Fibroblast of skin of scalp (primary cell): ENCODE measurements around the gene KIAA0232.
"Not testable (repeated sequence)": the region's sequence is repeated elsewhere in the genome, so short reads cannot be mapped to it uniquely, and the experiment has no call there.

ENCODE experiments used
- DNase-seq: peaks from one replicate; pipeline ENCODE4 v3.0.0-alpha.2; 2013

KIAA0232 gene

DNA sequence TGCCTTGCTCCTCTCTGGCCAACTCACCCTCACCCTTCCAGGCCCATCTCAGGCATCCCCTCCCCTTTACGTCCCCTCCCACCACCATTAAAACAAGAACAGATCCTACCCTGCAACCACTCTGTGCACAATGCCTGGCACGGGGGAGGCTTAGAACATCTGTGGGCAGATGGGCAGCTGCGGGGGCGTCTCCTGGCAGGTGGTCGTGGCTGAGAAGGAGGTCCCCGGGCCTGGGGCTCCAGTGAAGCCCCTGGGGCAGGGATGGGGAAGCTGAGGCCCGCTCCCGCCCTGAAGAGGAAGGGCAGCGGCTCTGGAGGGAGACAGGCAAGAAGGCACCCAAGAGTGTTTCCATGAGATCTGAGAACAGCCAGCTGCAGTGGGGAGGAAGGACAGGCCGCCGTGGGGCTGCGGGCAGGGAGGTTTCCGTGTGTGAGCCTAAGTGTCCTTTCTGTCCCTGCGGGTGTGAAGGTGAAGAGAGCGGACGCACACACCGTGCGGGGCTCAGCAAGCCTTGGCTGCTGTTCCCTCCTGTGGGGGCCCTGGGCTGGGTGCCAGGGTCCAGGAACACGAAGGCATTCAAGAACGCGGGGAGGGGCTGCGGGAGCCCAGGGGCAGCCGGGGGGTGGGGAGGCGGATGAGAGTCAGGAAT, 119.3 kb downstream of the KIAA0232 start:
- no peak for DNase-seq

DNA sequence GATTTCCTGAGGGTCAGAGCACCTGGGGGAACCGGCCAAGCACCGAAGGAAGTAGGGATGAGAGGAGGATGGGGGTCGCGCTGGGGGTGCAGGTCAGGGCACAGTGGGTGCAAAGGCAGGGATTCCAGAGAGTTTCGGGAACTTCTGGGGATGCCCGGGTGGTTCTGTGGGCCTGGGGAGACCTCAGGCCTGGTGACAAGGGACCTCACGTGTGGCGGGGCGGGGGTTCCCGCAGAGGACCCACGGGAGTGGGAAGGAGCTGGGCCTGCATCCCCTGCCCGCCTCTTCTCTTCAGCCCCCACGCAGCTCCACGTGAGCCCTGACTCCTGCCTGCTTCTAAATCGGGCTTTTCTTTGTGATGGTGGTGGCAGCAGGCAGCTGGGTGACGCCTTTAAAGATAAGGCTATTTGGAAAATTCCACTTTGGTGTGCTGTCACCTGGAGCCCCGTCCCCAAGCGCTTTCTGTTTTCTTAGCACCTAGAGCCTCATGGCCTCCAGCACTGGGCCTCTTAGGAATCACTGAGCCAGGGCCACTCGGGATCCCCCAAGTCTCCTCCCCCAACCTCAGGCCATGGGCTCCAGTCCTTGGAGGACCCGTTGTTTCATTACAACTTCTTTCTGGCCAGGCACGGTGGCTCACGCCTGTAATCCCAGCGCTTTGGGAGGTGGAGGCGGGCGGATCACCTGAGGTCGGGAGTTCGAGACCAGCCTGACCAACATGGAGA, 120.0 kb downstream of the KIAA0232 start:
- DNase-seq: no peak

DNA sequence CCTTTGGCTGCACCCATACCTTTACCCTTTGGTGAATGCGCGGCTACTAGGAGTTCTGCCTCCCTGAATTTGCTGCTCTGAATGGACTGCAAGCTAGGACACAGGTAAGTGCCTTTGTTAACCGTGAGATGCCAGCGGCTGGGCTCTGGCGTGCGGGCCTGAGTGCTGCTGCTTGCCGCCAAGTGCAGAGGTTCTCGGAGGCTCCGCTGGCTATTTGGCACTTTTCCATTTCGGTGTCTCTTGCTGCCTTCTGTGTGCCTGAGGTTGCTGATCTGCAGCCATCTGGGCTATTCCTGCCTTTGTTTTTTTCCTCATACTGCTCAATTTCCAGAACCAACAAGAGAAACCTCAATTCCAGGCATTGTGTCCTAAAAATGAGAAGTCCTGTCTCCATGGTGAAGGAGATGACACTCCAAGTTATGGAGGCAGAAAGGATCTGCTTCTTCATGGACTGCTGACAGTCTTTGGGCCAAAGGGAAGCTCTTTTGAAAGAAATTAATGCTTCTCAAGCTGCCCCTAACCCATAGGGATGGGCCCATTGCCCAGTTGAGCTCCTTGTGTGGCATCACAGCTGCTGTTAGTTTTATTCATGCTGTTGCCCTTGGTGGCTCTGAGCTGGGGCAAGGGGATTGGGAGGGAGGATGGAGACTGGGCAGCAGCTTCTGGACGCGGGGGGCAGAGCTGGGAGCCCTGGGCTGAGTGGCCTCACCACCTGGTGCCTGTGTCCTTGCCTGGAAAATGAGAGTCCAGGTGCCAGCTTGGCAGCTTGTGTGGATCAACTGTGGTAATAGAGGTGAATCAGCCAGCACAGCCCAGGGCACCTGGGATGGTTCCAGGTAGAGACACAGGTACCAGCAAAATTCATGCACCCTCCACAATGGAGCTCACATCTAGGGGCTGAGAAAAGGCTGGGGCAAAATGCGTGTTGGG, 123.3 kb downstream of the KIAA0232 start:
- no peak for DNase-seq

DNA sequence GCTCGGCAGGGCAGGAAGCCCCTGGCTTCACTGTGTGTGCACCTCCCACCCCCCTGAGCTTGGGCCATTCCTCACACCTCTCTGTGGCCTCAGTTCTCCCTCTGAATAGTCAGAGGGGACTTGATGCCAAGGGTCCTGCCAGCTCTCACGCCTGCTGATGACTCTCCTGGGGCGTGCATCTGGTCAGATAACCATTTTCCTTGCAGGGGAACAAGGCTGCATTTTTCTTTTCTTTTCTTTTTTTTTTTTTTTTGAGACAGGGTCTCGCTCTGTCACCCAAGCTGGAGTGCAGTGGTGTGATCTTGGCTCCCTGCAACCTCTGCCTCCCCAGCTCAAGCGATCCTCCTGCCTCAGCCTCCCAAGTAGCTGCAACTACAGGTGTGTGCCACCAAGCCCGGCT, 124.0 kb downstream of the KIAA0232 start:
- not testable (repeated sequence) for DNase-seq

DNA sequence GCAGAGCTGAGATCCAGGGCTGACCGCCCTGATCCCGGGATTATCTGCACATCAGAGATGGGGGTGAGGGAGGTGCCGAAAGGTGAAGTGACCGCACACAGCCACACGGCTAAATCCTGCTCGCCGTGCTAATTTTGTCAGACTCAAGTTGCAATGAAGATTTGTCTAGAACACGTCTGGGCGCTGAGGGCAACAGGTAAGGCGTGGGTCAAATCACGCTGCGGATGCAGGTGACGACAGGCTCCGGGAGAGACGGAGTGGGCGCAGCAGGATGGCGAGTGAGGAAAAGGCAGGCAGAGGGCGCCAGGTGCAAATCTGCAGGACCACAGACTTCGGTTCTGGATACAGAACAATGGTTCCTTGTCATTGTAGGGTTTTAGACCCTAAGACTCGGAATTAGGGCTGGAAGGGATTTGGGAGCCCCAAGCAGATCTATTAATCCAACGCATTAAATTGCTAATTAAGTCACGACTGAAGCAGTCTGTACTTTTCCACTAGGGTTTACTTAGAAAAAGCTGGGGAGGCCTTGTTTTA, 125.2 kb downstream of the KIAA0232 start:
- DNase-seq: no peak

DNA sequence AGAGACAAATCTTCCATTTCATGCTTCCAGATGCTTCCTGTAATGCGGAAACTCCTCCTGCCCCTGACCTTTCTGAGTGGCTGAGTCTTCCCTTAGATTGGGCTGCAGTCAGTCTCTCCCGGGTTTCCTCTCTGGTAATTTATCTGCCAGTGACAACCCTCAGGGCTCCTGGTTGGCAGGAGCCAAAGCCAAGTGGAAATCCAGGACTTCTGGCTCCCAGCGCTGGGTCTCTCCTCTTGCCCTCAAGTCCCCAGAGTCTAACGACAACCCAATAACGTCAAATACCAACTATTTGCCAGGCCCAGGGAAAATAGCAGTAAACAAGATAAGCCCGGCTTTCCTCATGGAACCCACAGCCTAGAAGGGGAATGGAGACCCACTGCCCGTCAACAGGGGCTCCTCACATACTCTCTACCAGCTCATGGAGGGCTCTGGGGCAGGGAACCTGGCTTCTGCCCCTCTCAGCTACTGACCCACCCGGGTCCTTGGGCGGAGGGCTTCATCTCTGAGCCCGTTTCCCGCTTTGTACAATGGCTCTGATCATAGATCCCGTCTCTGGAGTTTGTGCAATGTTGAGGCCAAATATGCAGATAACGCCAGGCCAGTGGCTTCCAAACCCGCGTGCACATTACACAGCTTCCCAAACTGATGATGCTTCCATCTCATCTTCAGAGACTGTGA, 126.0 kb downstream of the KIAA0232 start:
- no peak for DNase-seq

DNA sequence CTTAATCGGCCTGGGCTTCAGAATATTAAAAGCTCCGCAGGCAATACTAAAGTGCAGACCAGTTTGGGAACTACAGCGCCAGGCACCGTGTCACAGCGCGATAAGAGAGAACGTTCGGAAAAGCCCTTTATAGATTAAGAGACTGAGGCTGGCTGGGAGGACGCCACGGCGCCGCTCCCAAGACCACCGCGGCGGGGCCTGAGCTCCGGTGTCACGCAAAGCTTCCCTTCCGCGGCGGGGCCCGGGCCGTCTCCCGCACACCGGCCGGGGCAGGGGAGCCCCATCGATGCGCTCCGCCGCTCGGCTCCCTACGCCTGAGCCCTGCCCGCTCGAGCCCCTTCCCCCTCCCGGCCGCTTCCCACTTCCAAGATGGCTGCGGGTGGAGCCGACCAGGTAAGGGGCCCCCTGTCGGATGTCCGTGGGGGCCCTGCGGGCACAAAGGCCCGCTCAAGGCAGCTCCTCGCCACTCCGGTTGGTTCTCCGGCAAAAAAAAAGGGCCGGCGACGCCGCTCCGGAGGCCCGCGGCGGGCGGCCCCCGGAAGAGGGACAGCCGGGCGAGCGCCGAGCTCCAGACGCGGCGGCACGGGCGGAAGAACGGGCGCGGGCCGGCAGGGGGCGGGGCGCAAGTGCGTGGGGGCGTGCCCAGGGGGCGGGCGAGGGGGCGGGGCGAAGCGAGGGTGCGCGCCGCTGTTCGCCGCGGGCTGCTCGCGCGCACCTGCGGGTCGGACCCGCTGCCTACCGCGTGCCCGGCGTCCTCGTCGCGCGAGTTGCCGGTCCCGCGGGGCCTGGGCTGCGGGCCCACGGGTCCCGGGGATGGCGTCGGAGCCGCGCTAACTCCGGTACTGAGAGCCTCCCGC, 126.8 kb downstream of the KIAA0232 start, which contains the start of gene TBC1D14:
TBC1D14 (plus strand) TSS at position 714 of the 857 bp plus-strand sequence. CDS start 13,564 bp downstream, outside the sequence.
- peak; percentile 88 for DNase-seq

DNA sequence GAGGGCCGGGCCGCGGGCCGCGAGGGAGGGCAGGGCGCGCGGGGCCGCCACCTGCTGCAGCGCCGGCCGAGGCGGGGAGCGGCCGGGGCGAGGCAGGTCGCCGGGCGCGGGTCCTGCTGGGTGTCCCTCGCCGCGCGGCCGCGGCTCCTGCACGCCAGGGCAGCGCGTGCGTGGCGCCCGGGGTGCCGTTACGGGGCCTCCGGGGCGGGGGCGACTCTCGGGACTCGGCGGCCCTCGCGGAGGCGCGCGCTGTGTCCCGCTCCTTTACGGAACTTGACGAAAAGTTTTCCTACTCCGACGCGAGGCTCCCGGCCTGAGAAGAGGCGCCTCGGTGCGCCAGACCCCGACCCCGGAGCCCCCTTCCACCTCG, 127.4 kb downstream of the KIAA0232 start:
- no peak for DNase-seq

DNA sequence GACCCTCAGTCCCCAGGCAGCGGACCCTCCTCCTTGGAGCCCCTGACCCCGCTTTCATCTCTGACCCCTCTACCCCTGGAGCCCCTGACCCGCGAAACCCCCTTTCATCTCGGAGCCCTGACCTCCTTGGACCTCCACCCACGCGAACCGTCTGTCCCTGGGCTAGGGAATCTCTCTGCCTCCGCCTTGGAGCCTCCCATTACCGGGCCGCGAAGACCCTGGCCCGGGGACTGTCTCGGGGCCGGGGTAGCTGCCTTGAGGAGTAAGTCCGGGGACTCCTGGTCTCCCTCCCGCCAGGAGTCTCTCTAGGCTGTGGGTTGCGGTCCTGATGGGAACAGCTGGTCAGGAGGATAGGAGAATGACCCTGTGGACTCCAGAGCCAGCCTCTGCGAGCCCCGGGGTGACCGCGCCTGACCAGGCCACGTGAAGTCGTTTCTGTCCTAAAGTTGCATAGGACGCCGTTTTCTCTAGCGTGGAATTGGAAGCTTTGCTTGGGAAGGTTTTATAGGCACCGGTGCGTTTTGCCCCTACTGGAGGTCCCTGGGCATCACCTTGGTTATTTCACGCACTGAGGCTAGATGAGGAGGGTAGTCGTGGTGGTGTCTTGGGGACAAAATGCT, 127.9 kb downstream of the KIAA0232 start:
- DNase-seq: no peak

DNA sequence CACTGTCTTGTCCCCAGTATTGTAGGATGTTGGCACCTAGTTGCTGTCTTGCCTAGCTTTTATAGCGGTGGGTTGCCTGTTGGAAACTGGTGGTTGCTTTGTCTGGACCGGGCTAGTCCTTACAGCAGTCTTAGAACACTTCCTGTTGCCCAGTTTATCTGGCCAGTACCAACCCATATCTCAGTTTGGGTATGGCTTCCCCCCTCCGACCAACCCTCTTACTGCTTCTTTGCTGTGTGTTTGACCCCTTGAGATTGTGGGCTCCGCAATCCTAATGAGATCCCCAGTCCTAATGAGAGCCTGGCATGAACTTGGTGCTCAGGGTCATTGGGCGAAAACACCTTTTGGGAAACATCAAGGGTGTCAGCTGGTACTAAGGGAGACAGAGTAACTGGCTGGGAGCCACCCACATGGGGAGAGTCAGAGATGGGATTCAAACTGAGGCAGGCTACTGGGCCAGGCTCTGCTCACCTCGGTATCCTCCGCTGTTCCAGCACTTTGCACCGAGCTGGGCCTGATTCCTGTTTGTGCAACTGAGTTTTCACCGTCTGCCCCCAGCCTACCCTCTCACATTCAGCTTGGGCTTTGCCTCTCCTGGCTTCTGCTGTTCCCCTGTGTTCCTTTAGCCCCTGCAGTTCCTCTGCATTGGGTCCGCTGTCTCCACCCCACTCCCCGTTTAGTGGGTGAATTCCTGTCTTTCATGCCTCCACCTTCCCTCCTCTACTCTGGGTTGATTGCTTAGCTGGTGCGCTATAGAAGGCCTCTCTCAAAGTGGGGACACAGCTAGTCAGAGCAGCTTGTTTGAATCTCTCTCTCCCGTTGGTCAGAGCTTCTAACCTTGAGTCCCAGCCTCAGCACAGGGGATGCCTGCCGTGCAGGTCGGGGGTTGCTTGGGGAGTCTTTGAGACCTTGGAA, 128.7 kb downstream of the KIAA0232 start:
- DNase-seq: no peak

DNA sequence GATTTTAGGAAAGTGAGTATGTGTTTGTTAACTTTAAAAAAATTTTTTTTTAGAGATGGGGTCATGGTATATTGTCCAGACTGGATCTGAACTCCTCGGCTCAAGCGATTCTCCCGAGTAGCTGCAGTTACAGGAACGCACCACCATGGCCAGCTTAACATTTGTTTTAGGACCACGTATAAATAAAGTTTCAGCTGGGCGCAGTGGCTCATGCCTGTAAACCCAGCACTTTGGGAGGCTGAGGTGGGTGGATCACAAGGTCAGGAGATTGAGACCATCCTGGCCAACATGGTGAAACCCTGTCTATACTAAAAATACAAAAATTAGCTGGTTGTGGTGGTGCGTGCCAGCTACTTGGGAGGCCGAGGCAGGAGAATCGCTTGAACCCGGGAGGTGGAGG, 129.4 kb downstream of the KIAA0232 start:
- not testable (repeated sequence) for DNase-seq

DNA sequence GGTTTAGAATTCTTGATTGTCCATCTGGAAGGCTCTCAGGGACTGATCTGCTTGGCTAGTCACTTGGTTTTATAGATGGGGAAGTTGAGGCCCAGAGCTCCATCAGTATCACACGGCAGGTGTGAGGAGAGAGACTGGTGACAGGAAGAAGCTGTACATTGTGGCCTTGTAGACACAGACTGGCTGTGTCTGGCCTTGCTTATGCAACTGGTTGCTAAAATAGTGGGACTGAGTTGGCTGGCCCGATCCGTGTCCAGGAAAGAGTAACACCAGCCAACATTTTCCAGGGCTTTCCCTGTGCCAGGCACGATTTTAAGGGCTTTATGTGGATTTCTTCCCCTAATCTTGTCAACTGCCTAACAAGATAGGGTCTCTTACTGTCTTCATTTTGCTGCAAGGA, 129.9 kb downstream of the KIAA0232 start:
- no peak for DNase-seq

DNA sequence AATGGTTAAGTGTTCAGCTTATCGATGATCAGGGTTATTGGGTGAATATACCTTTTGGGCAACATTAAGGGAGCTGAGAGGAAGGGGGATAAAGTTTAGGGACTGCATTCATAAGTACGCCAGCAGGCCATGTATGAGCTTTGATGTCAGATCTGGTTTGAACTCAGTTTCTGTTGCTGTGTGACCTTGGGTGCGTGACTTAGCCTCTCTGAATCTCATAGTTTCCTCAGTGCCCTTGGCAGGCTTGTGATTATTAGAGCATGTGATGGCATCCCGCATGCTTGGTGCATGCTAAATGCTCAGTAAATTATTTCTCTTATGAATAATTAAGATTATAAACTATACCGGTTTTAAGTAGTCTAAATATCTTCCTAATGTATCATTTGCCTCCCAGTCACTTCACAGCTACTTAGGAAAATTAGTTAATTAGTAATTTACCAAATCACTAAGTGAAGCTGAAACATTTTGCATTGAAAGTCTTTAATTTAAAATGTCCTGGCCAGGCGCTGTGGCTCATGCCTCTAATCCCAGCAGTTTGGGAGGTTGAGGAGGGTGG, 130.9 kb downstream of the KIAA0232 start:
- no peak for DNase-seq

DNA sequence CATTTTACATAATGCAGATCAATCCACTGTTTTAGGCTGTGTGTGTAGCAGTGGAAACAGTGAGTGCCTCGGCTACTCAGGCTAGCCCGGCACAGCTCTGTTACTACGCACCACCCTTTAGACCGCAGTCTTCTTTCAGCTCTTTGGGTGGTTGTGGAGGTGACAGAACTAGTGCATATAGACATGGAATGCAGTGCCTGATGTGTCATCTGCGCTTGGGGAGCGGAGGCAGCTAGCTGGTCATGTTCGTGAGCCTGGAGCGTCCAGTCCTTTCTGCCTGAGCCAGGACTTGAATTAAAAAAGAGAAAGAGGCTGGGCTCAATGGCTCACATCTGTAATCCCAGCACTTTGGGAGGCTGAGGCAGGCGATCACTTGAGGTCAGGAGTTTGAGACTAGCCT, 131.9 kb downstream of the KIAA0232 start:
- DNase-seq: no peak

DNA sequence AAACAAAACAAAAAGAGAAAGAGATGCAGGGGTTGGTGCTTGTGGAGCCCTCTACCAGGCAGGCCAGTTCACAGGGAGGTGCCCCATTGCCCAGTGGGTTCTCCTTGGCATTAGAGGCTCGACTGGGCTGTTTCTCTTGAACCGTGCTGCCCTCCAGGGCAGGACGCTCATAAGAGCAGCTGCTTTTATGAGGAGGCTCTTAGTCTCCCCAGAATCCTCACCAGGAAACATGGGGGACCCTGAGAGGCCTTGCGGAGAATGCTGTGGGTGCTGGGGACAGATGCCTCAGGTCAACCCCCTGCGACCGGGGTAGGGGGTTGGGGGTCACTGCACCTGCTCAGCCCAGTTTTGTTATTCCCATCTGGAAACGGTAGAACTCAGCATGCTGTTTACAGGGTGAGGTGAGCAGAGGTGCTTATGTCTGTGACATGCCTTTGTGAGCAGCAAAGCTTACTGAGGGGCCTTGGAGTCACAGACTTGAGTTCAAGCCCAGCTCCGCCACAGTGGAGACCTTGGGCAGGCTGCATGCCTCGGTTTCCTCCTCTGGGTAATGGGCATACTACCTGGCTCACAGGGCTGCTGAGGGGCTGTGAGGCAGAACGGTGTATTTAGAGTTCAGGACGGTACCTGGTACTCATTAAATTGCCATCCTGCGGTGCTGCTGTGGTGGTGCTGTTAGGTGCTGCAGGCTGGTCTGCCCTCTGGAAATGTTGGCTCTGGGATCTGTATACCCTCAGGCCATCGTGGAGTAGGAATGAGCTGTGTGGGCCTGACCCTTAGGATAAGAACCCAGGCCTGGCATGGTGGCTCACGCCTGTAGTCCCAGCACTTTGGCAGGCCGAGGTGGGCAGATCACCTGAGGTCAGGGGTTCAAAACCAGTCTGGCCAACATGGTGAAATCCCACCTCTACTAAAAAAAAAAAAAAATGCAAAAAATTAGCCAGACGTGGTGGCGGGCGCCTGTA, 132.8 kb downstream of the KIAA0232 start:
- no peak for DNase-seq

DNA sequence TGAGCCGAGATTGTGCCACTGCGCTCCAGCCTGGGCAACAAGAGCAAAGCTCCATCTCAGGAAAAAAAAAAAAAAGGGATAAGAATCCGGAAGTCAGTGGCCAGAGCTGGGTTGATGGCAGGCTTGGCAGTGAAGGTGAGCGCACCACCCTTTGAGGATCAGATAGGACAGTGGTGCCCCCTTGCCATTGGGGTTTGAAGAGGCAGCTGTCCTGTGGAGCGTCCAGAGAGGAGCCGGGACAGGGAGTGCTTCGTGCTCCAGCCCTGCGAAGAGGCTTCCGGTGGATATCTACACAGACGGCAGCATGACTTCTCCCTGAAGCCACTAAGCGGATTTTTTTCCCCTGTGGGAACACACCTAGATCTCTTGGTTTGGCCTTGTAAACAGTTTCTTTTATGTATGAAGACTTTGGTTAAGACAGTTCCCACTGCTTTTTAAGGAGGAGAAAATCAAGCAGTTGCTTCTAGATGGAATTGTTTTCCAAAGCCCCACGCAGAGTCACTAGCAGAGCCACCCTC, 133.6 kb downstream of the KIAA0232 start:
- no peak for DNase-seq

DNA sequence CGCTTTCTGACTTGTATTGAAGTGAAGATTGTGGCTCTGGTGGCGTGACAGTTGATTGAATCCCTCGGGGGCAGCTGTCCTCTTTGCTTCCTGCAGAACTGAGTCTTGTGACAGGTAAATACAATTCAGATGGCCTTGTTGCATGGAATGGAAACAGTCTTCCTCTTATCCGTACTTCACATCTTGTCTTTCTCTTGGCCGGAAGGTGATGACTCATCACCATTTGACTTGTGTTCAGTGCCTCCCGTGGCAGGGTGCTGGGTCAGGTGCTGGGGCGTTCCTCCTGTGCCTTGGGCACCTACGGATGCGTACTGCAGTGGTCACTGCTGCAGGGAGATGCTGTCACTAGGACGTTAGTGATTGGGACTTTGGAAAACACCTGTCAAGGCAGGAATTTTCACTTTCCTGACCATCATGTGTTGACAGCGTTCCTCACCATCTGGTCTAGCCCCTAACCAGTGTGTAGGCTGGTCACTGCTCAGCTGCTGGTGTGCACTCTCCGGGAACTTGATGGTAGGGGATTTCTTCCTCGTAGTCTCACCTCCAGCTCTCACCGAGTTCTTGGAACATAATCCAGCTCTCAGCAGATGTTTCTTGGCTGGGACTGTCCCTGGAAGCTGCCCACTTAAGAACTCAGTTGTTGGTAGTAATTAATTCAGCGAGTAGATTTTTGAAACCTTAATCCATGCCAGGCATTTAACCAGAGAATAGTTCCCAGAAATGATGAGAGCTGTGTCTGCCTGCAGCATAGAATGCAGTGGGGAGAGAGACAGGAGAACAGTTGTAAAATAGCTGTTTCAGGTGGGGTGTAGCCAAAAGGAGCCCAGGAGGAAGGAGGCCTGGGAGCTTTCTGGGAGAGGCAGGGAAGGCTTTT, 134.3 kb downstream of the KIAA0232 start:
- no peak for DNase-seq
